AG04450 (cell line): ENCODE data around the gene BLNK. TPM values are rescaled to one million over a fixed set of nuclear protein-coding genes. Genes with fewer than 3 reads are reported as not detected.

ENCODE experiments used
- CTCF ChIA-PET: fragments of 300-600, 350-600 bp; formaldehyde crosslinking; extraction: SDS; loops from one replicate; lab custom pipeline; 2022; ENCODE audit warnings: antibody characterized with exemption, inconsistent platforms; lab: Charles Lee
- POLR2A ChIA-PET: fragments of 350-600 bp; formaldehyde crosslinking; extraction: SDS; loops from one replicate; lab custom pipeline; 2021; ENCODE audit warnings: antibody characterized with exemption, inconsistent platforms; lab: Yijun Ruan, JAX
- DNase-seq: peaks from one replicate; pipeline ENCODE4 v3.0.0-alpha.2; 2011; ENCODE audit warnings: low read depth, low spot score
- H3K27ac ChIP-seq: one replicate; pipeline ENCODE4 v1.5.1; 2012; ENCODE audit warnings: low read depth, low read length, control low read depth
- H3K27me3 ChIP-seq: one replicate; pipeline ENCODE4 v1.6.0; 2012; ENCODE audit warnings: low read length; ENCODE audit not compliant: control insufficient read depth, insufficient read depth
- H3K4me3 ChIP-seq: 2 replicates; pipeline ENCODE4 v1.5.1; 2011; ENCODE audit warnings: mild to moderate bottlenecking, low read depth, low read length, control low read depth
- H3K9me3 ChIP-seq: 2 replicates; pipeline ENCODE4 v1.5.1; 2012; ENCODE audit warnings: low read length; ENCODE audit not compliant: control insufficient read depth, insufficient read depth
- CTCF ChIP-seq: IDR thresholded peaks from 2 replicates; pipeline ENCODE4 v1.5.1; 2011; ENCODE audit warnings: low read depth, low read length, control low read depth, inconsistent platforms
- polyA plus RNA-seq: library from polyadenylated mRNA; depleted of rRNA; stranded (reverse); fragments of >200 nt; gene quantifications from 2 replicates; pipeline ENCODE4 v1.2.3, GENCODE V29; 2011

Gene BLNK
- polyA plus RNA-seq, 1 experiment = not detected

DNA sequence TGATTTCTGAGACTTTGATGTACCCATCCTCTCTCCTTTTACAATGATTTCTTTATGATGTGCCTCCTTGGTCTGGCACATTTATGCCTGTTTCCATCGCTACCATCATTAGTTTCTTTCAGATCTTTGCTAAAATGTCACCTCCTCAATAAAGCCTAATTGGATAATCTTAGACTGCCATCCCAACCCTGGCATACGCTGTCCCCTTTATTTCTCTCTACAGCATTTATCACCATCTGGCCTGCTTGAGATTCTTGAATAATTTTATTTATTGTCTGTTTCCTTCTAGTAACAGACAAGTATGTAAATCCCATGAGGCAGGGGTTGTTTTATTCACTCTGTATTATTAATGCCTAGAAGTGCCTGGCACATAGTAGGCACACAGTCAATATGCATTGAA lies 26.1 kb upstream of the BLNK start:
- H3K27ac ChIP-seq = no peak overlapping the region
- POLR2A ChIA-PET = no interaction called here
- H3K4me3 ChIP-seq = no peak overlapping the region
- CTCF ChIA-PET = no interaction called here
- H3K9me3 ChIP-seq = no peaks in the 10 kb centered on the region
- no peak for DNase-seq
- H3K27me3 ChIP-seq = peaks cover 3% of the 10 kb centered on the region
- TF ChIP-seq CTCF = no peak

- peaks cover 3% of the 10 kb centered on the region for H3K27me3 ChIP-seq
Observed at GRCh38 chr10:96295475-96295874, 24.1 kb upstream of the BLNK start.

DNA sequence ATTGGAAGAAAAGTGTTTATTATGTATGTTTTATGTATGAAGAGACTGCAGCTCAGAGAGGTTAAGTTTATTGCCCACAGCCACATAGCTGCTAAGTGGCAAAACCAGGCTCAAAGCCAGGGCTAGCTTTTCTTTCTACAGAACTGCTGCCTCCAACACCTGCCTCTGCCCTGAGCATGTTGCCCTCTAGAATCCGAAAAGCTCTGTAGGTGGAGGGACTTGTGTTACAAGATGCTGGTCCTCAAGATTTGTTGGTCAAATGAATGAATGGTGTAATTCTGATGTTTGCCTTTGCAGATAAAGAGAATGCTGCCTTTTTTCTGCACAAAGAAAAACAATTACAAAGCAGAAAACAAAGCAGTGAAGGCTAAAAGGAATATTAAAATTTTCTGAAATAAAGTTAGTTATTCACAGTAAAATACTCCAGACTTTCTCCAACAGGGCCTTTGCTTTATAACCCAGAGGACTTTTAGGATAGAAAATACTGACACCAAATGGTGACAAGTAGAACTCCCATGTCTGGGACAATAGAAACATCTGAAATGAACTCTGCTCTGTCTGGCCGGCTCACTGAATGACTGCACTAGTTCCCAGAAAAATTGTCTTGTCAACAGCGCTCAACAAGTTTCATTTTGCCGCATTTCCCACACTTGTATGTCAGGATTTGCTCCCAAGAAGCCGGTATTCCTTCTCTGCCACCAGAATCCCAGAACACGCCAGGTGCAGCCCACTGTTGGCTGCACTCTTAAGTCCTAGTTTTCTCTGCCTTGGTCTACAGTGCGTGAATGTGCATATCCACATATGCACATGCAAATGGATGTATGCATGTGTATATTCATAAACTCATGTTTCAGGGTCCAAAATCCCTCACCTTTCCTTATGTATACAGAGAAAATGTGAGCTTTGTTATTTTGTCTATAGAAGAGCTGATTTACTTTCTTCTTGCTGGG lies 21.9 kb upstream of the BLNK start:
- Histone ChIP-seq H3K27me3 (peaks cover 3% of the 10 kb centered on the region), H3K9me3 (no peaks in the 10 kb centered on the region), H3K4me3 (no peak overlapping the region), H3K27ac (no peak overlapping the region)
- ChIA-PET POLR2A (no interaction called here), CTCF (interaction anchor here (0.5 to 6.8 kb wide), 9 partner anchors 11 to 599 kb away, joined by 3 to 93 read pairs (median 4); partner anchors contain the start of genes BLNK and TCTN3)
- TF ChIP-seq CTCF = peak; percentile 54
- DNase-seq = peak; percentile 1

More at GRCh38 chr10:96295475-96295874, 24.1 kb upstream of the BLNK start:
- no peak for DNase-seq
- no peak for TF ChIP-seq CTCF
- Histone ChIP-seq H3K27ac (no peak overlapping the region), H3K4me3 (no peak overlapping the region), H3K9me3 (no peaks in the 10 kb centered on the region)
- ChIA-PET POLR2A (no interaction called here), CTCF (interaction anchor here (1.0 to 6.8 kb wide), 5 partner anchors 39 to 454 kb away, joined by 3 to 93 read pairs (median 4); no protein-coding TSS in a partner anchor)

DNA sequence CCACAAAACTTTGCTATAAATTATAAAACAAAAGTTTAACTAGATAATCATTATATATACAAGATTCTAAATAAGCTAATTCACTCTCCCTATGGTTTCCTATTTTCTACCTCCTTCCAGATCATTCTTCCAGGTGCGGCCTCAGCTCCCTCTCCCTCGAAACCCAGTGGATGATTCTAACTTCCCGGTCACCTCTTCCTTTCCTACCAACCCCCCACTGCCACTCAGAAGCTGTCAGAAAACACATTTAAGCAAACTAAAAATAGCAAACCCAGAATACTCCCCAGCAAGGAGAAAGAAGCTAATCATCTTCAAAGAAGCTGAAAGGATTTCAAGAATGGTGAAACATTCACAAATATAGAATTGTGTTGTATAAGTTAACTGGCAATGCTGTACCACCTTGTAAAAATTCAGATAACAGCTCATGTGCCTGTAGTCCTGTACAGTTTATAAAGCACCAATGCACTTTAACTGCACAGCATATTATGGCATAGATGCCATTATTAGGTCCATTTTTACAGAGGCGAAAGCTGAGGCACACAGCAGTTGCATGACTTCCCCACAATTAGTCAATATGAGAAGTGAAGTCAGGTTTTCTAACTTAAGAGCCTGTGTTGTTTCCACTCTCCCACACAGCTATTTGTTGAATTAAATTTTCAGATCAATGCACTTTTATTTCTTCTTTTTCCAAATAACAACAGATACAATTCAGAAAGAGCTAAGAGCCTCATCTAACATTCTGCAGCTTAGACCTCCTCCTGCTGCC lies 19.2 kb upstream of the BLNK start:
- peaks cover 3% of the 10 kb centered on the region for H3K27me3 ChIP-seq
- H3K4me3 ChIP-seq = no peak overlapping the region
- ChIA-PET POLR2A (no interaction called here), CTCF (interaction anchor here (0.7 to 6.8 kb wide), 4 partner anchors 49 to 597 kb away, joined by 5 to 93 read pairs (median 10); partner anchors contain the start of gene TCTN3)
- DNase-seq = no peak
- no peak overlapping the region for H3K27ac ChIP-seq
- no peaks in the 10 kb centered on the region for H3K9me3 ChIP-seq
- no peak for TF ChIP-seq CTCF
